Tibial nerve (tissue), 4 donors: ENCODE data around the gene IMPA2.

Source experiments
- CTCF ChIP-seq, 5 experiments: fragments of 200-600 bp in 3 of 5; fragments of 450-650 bp in 2 of 5; sonication (generic) in 3 of 5; IDR thresholded peaks; one replicate each; pipeline ENCODE4 v1.5.1; 2016 to 2019; ENCODE audit warnings: antibody characterized with exemption in 5 of 5, mild to moderate bottlenecking in 3 of 5, moderate library complexity in 2 of 5
- EP300 ChIP-seq, 2 donors: sonication (generic); formaldehyde crosslinking; IDR thresholded peaks; one replicate each; pipeline ENCODE4 v1.6.1; 2017; ENCODE audit warnings: antibody characterized with exemption in 2 of 2, mild to moderate bottlenecking in 1 of 2
- POLR2A ChIP-seq, 2 donors: fragments of 450-650 bp; IDR thresholded peaks; one replicate each; pipeline ENCODE4 v1.6.1; 2017; ENCODE audit warnings: antibody characterized with exemption in 2 of 2, mild to moderate bottlenecking in 2 of 2, moderate library complexity in 2 of 2

- TF ChIP-seq CTCF (IDR thresholded peaks at IDR 0.05) (no peak), POLR2A (IDR thresholded peaks at IDR 0.05) (no peak), EP300 (IDR thresholded peaks at IDR 0.05) (no peak)
These were observed 91.7 kb downstream of the IMPA2 start for GRCh38 chr18:12072996-12073395.
